Measurements from ENCODE around the gene ORM1. TPM values are rescaled to one million over a fixed set of nuclear protein-coding genes. Genes with fewer than 3 reads are reported as not detected.

The ORM1 gene
- total RNA-seq, 2 donors from 2014 or later, result 43.8 TPM; not detected in 1

DNA sequence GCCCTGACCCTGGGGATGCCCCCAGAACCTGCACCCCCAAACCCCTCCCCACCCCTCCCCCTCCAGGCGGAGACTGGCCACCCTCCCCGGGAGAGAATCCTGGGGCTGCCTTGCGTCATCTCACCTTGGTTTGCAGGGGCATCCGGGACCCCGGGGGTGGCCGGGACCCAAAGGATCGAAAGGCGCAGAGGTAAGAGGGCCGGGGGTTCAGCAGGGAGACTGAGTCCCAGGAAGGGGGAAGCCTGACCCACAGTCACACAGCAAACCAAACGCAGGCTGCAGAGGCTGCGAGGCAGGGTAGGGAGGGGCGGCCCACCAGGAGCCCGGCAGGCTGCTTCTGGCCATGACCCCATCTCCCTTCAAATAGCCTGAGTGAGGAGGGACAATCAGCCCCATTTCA is 33.8 kb upstream of the ORM1 start:
- TF ChIP-seq, protein P1, sequence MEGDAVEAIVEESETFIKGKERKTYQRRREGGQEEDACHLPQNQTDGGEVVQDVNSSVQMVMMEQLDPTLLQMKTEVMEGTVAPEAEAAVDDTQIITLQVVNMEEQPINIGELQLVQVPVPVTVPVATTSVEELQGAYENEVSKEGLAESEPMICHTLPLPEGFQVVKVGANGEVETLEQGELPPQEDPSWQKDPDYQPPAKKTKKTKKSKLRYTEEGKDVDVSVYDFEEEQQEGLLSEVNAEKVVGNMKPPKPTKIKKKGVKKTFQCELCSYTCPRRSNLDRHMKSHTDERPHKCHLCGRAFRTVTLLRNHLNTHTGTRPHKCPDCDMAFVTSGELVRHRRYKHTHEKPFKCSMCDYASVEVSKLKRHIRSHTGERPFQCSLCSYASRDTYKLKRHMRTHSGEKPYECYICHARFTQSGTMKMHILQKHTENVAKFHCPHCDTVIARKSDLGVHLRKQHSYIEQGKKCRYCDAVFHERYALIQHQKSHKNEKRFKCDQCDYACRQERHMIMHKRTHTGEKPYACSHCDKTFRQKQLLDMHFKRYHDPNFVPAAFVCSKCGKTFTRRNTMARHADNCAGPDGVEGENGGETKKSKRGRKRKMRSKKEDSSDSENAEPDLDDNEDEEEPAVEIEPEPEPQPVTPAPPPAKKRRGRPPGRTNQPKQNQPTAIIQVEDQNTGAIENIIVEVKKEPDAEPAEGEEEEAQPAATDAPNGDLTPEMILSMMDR (IDR thresholded peaks at IDR 0.05), result no peak
- no peak for TF ChIP-seq POLR2A (IDR thresholded peaks at IDR 0.05)

DNA sequence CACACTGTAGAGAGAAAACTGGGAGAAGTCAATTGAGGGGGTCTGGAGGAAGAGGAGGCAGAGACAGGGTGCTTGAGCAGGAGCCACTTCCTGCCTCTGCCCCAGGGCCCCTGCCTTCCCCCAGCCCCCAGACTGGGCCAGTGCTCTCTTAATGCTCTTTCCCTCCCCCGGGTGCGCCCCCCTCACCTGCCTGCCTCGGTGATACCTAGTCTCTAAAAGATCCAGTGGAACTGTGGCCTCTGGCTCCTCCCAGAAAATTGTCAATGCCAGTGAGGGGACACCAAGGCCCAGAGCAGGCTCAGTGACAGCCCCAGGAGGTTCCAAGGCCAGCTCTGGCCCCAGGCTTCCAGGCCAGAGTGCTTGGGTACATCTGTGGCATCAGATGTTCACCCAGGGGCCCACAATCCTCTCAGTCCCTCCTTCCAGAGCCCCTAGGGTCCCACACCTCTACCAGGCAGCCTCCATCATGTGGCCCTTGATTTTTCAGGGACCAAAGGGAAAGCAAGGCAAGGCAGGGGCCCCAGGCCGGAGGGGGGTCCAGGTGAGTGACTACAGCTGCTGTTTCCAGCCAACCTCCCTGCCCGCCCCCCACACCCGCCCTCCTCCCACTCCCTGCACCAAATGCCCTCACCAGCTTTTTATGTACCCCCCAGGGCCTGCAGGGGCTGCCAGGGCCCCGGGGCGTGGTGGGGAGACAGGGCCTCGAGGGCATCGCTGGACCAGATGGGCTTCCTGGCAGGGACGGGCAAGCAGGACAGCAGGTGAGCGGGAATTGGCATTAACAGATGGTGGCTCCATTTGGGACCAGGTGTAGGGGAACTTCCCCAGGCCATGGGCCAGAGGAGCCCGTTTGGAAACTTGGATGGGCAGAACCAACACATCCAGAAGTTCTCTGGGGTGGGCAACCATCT is 33.1 kb upstream of the ORM1 start:
- no peaks in the 10 kb centered on the region for H3K9me3 ChIP-seq
- intact Hi-C loops (cut with DNase I), result loop anchor here (5.0 kb wide), 2 partner anchors 138 to 183 kb away; no protein-coding TSS in a partner anchor
- no peaks in the 10 kb centered on the region for H3K27me3 ChIP-seq
- H3K27ac ChIP-seq, result no peak overlapping the region
- H3K4me3 ChIP-seq, result no peak overlapping the region
- H3K36me3 ChIP-seq (replicated peaks in 1 of 2; ENCODE audit: insufficient read depth in 1 of 2, low read depth in 2 of 2), result peaks cover 0 to under 1% of the 10 kb centered on the region in 2 donors
- peaks cover 8% of the 10 kb centered on the region for H3K4me1 ChIP-seq
- 83 to 86% methylated on average over 9 to 11 of the region's 13 CpGs for WGBS, 2 donors
- DNase-seq, result peak in 3 of 4 donors; percentile 4 to 11 (median 9)
- ATAC-seq, result no peak
- no peak for TF ChIP-seq POLR2A (IDR thresholded peaks at IDR 0.05)
- TF ChIP-seq, protein P1 (IDR thresholded peaks at IDR 0.05), result no peak

More for the DNA sequence above, 33.8 kb upstream of the ORM1 start:
- no peaks in the 10 kb centered on the region for H3K36me3 ChIP-seq (replicated peaks in 1 of 2; ENCODE audit: insufficient read depth in 1 of 2, low read depth in 2 of 2)
- H3K27me3 ChIP-seq, result no peaks in the 10 kb centered on the region
- H3K27ac ChIP-seq, result no peak overlapping the region
- no peak for ATAC-seq
- intact Hi-C loops (cut with DNase I), result loop anchor here (5.0 kb wide), 1 partner anchor 137 kb away; no protein-coding TSS in a partner anchor
- no peaks in the 10 kb centered on the region for H3K9me3 ChIP-seq
- 83 to 91% methylated on average over 10 to 12 of the region's 13 CpGs for WGBS, 2 donors
- peak in 2 of 4 donors; percentile 3 to 6 for DNase-seq
- no peak overlapping the region for H3K4me3 ChIP-seq
- H3K4me1 ChIP-seq, result peaks cover 8% of the 10 kb centered on the region

DNA sequence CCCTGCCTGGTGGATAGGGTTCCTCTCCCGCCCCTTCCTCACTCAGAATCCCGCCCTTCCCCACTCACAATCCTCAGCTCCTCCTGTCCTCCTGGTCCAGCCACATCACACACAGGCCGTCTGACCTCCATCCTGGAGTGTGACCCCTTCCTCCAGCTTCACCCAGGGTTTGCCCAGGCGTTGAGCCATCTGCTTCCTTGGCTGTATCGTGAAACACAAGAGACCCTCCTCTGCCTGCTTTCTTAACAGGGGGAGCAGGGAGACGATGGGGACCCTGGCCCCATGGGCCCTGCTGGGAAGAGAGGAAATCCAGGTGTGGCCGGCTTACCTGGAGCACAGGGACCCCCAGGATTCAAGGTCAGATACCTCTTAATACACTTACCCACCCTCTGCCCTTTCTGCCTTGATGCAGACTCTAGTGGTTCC is 32.3 kb upstream of the ORM1 start:
- H3K27ac ChIP-seq, result no peak overlapping the region
- no peaks in the 10 kb centered on the region for H3K9me3 ChIP-seq
- H3K4me3 ChIP-seq, result no peak overlapping the region
- ATAC-seq (peak; percentile 15), DNase-seq (peak in 3 of 4 donors; percentile 1 to 8 (median 8))
- peaks cover 0 to 2% of the 10 kb centered on the region in 2 donors for H3K36me3 ChIP-seq (replicated peaks in 1 of 2; ENCODE audit: insufficient read depth in 1 of 2, low read depth in 2 of 2)
- 65 to 69% methylated on average over 7 of the region's 7 CpGs for WGBS, 2 donors
- TF ChIP-seq POLR2A (IDR thresholded peaks at IDR 0.05), result no peak
- TF ChIP-seq, protein P1 (IDR thresholded peaks at IDR 0.05), result no peak
- intact Hi-C loops (cut with DNase I), result loop anchor here (5.0 kb wide), 1 partner anchor 183 kb away; no protein-coding TSS in a partner anchor
- H3K27me3 ChIP-seq, result no peaks in the 10 kb centered on the region
- peaks cover 8% of the 10 kb centered on the region for H3K4me1 ChIP-seq

DNA sequence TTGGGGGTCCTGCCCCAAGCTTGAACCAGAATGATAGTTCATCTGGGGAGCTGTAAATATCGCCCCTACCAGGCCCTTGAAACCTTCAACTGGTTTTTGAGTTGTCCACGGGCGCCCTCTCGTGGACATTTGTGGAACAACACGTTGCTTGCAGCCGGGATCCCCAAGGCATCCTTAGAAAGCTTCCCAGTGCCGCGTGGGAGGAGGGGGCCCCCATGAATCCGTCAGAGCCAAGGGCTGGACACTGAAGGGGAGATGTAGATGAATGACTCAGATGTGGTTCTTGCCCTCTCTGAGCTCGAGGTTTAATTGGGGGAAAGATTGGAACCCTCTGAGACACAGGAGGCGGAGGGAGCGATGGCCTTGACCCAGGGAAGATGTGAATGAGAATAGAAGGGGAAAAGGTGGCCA is 31.8 kb upstream of the ORM1 start:
- ATAC-seq, result peak; percentile 62
- no peaks in the 10 kb centered on the region for H3K27me3 ChIP-seq
- intact Hi-C loops (cut with DNase I), result loop anchor here (5.0 kb wide), 1 partner anchor 184 kb away; no protein-coding TSS in a partner anchor
- H3K4me1 ChIP-seq, result peaks cover 8% of the 10 kb centered on the region
- peak; percentile 70 to 81 (median 75) for DNase-seq
- TF ChIP-seq, protein P1 (IDR thresholded peaks at IDR 0.05), result peak; percentile 77 to 87 (median 84)
- no peak for TF ChIP-seq POLR2A (IDR thresholded peaks at IDR 0.05)
- H3K4me3 ChIP-seq, result no peak overlapping the region
- H3K9me3 ChIP-seq, result no peaks in the 10 kb centered on the region
- 18 to 21% methylated on average over 10 to 12 of the region's 12 CpGs for WGBS, 2 donors
- H3K27ac ChIP-seq, result no peak overlapping the region
- H3K36me3 ChIP-seq (replicated peaks in 1 of 2; ENCODE audit: insufficient read depth in 1 of 2, low read depth in 2 of 2), result peaks cover 0 to 2% of the 10 kb centered on the region in 2 donors
